ENCODE measurements around the gene DUSP3. TPM values are rescaled to one million over a fixed set of nuclear protein-coding genes. Genes with fewer than 3 reads are reported as not detected.

The DUSP3 gene
- total and polyA plus RNA-seq, 2 of the 13 experiments (the other 11 are each of a cell fraction or from before 2014, with no cell fraction given) = 60.0 to 71.5 TPM

- TF ChIP-seq MZF1 (CRISPR knock-in tag; IDR thresholded peaks at IDR 0.05; ENCODE audit: borderline replicate concordance) (0 out of 2 replicates have a peak, but pooled peaks have one; percentile 64), ZNF407 (CRISPR knock-in tag; IDR thresholded peaks at IDR 0.05; ENCODE audit: not compliant biosample characterization) (peak; percentile 72), STAG1 (CRISPR knock-in tag; IDR thresholded peaks at IDR 0.05) (peak; percentile 100), ZNF318 (CRISPR knock-in tag; IDR thresholded peaks at IDR 0.05) (no peak), JUND (CRISPR knock-in tag; IDR thresholded peaks at IDR 0.05) (no peak), ZFX (CRISPR knock-in tag; IDR thresholded peaks at IDR 0.05; ENCODE audit: low read depth) (peak; percentile 55; the same call in 1 of the 2 replicates), ZNF235 (CRISPR knock-in tag; IDR thresholded peaks at IDR 0.05; ENCODE audit: borderline replicate concordance) (no peak), ZGPAT (CRISPR knock-in tag; IDR thresholded peaks at IDR 0.05) (peak; percentile 61; the same call in 1 of the 2 replicates), THAP11 (CRISPR knock-in tag; IDR thresholded peaks at IDR 0.05) (peak; percentile 68), ZNF230 (CRISPR knock-in tag; IDR thresholded peaks at IDR 0.05) (no peak), ZSCAN30 (CRISPR knock-in tag; IDR thresholded peaks at IDR 0.05) (no peak)
These were observed 18.4 kb downstream of the DUSP3 start (continued) for GRCh38 chr17:43760254-43760852.
